Cerebellar nuclear complex (tissue), 1 donor: ENCODE results near the gene ST3GAL5.
"Not testable (repeated sequence)": the region's sequence is repeated elsewhere in the genome, so short reads cannot be mapped to it uniquely, and the experiment has no call there.

Source experiments
- DNase-seq, 2 experiments: peaks; one replicate each; lab custom pipeline; 2025; lab: John Stamatoyannopoulos, UW

ST3GAL5 gene

DNA sequence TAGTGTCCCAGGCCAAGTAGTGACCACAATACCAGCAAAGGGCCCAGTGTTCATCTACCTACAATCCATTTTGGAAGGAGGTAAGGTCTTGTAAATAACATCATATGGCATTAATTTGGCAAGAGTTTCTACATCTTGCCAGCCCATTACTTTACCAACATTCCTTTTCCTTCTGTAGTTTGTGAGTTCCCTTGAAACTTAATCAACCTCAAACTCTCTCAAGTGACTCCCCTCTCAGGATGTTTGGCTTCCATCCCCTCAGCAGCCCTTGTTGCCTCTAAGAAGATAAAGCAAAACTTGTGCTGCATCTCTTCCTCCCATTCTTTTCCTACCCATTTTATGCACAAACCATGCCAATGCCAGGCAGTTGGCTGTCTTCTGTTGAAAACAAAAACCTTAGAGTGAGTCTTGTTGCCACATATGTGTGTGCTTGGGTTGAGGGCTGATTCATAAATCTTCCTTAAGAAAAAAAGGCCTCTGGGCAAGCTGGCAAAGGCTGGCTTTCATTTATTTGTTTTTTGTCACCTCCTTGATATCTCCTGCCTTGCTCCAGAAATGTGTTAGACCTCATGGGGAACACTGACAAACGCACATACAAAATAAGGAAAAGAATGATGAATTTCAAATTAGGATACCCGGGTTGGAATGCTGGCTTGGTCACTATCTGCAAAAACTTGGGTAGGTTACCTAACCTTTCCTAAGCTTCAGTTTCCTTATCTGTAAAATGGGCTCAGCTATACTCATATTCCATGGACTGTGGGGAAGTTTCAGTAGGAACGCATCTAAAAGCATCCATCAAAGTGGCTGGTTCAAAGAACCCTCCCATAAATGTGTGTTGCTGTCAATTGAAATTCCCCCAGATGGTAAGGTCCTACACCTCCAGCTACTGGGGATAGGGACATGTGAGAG, 29.4 kb upstream of the ST3GAL5 start:
- DNase-seq, result no peak

DNA sequence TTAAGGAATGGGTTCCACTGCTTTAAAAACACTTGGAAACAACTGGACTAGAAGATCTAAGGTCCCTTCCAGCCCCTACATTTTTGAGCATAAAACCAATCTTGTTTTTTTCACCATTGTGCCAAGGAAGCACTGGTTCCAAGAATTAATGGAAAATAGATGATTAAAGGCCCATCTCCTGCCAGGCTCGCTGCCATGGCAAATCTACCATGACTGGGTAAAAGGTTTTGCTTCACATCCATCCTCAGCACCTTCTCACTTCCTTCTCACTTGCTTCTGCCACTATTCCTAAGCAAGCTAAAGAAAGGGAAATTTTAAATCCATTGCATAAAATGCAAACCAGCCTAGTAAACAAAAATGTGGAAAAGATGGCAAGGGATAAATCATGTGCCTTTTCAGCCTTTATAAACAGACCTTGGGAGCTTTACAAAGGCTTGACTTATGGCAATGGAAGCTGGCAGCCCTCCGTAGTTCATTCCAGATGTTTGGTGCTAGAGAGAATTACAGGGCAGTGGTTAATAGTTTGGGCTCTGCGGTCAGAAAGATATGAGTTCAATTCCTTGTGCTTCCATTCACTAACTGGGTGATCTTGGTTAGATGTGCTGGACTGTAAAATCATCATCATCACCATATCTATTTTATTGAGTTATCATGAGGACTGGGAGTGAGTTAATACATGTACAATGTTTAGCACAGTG, 27.0 kb upstream of the ST3GAL5 start:
- DNase-seq, result no peak

DNA sequence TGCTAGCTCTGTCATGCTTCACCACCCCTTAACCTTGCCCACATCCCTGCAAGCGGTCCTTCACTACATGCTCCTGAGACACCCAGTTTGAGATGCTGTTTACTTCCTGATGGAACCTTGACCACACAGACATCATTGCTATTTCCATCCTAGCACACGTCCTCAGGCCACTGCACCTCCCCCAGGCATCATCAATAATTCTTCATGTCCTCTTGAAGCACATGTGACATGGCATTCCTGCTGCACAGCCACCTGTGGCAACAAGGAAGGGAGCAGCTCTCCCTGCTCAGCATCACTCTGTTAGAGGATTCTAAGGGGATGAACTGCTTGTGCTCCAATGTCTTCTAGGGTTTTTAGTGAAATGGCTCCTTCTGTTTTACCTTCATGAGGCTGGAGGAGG, 26.1 kb upstream of the ST3GAL5 start:
- DNase-seq, result no peak

DNA sequence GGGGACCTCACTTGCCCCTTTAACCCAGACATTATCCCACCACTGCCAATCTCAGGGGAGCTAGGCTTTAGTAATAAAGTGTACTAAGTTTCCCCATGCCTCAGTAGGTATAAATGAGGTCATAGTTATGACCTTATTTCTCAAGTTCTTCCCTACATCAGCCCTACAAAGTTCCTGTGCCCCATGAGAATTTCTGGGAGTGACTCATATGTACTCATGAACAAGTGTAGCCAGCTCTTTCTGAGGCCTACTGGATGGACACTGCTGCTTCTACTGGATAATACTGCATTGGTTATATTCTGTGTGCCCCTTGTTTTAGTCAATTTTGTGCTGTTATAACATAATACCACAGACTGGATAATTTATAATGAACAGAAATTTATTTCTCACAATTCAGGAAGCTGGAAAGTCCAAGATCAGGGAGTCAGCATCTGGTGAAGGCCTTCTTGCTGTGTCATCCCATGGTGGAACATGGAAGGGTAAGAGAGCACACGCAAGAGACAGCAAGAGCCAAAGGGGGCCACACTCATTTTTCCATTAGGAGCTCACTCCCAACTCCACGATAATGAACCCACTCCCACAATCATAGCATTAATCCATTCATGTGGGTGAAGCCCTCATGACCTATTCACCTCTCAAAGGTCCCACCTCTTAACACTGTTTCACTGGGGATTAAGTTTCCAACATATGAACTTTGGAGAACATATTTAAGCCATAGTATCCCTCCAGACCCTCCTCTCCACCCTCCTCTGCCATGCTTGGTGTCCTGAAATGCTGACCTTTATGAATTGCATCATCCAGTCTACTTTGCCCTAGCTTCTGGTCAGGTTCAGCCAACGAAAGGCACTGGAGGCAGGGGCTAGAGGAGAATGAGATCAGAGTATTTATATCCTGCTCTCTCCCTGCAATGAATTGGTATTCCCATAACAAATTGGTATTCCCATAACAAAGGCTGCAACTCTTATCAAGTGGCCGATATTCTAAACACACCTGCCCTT, 25.4 kb upstream of the ST3GAL5 start:
- DNase-seq, result no peak

DNA sequence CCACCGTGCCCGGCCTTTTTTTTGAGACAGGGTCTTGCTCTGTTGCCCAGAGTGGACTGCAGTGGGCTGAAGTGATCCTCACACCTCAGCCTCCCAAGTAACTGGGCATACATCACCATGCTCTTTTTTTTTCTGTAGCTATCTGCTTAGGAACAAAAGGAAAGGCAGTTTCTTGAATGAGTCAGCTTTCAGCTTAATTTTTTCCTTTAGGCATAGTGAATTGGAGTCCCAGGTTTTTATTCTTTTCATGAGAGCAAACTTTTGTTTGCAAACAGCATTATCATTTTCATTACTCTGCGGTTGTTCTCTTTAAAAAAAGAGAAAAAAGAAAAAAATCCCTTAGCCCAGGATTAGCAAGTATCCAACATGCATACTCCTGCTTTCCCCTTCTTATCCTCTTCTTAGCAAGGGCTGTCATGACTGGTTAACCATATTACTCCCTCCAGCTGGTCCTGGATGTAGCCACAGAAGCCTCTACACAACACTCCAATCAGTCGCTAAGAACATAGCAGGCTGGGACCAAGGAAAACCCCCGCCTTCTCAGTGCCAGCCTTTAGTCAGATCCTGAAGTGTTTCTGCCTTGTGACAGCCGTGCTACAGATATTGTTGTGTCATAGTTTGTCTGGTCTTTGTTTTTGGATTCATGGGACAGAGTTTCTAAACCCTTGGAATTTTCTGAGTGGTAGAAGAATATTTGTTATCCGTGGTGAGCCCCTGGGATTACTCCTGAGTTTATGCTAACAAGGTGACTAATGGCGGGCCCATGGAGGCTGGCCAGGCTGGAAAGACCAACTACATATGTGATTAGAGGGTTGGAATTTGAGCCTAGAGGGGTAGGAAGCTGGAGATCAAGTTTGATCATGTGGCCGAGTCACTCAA, 23.3 kb upstream of the ST3GAL5 start:
- DNase-seq, result no peak

DNA sequence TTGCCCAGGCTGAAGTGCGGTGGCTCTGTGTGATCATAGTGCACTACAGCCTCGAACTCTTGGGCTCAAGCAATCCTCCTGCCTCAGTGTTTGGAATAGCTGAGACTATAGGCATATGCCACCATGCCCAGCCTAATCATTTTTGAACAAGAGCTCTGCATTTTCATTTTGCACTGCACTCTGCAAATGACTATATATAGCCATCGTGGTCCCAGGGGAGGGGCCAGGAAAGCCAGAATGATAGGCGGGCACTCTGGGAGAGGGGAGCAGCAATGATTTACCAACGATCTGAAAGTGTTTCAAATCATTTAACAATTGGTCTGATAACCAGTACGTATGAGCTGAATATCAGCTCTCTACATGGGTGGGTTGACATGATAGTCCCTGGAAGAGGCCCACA, 22.3 kb upstream of the ST3GAL5 start:
- DNase-seq, result no peak

DNA sequence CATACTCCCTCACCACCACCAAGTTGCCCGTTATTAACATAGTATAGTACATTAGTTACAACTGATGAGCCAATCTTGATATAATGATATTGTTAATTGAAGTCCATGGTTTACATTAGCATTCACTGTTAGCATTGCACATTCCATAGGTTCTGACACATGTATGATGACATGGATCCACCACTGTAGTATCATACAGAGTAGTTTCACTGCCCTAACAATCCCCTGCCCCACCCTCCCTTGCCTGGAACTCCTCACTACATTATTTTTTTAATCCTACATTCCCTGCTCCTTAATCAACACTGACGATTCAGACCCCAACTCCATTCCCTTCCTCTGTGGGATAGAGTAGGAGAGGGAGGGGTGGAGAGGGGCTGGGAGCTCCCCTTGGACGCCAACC, 20.2 kb upstream of the ST3GAL5 start:
- DNase-seq, result no peak

DNA sequence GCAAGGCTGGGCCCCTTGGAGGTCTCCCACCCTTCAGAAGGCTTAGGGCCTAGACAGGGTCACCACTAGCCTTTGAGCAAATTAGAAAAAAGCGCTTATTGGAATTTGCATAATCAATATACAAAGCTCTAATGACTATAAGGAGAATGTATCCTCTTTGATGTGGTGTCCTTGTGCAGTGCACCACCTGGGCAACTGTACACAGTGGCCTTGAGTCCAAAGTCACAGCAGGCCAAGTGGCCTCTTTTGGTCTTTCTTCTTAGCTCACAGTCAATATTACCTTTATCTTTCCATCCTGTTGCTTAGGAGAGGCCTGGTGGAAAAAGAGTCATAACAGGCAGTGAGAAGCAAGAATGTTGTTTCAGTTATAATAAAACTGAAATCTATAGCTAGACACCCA, 19.7 kb upstream of the ST3GAL5 start:
- no peak for DNase-seq

DNA sequence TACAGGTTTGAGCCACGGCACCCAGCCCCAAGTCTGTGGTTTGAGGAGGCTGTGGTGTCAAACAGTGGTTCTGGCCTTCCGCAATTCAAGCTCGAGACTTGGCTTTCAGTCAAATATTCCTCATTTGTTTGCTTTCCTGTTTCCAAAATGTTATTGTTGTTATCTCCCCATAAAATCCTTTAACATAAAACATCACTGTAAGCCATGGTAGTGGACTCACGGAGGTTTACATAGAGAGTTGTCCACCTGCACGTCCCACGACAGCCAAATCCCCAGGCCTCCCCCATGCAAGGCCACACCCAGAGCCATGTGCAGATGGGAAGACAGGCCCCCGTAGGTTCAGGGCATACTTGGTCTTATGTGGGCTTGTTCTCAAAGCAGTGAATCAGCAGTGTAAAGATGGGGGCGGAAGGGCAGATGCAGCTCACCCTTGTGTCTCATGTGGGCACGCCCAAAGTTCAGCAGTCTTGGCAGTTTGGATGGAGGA, 18.9 kb upstream of the ST3GAL5 start:
- DNase-seq, result no peak

DNA sequence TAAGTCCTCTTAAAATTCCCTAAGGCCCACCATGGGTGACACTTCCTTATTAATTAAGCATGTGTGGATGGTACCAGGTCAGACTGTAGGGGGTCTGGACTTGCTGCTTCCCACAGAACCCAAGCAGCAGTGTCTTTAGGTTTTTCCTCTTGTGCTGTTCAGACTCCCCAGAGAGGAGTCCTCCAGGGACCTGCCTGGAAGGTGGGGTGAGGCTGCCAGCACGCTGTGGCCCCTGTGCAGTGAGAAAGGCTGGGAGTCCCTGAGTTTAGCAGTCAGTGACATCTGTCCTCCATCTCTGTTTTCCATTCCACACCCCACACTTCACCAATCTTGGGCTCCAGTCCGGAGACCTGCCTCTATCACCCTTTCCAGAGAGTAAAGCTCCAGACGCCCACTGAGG, 18.0 kb upstream of the ST3GAL5 start:
- no peak for DNase-seq

DNA sequence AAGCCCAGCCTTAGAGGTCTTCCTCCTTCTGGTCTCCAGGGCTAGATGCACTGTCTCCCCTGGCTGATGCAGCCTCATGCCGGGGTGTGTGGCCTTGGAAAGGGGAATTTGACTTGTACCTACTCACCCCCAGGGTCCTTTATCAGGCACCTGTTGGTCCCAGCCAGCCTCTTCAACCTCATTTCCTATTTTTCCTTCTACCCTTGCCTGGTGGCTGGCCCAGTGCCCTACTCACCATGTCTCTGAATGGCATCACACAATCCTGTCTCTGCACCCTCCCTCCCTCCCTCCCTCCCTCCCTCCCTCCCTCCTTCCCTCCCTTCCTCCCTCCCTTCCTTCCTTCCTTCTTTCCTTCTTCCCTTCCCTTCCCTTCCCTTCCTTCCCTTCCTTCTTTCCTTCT, 17.1 kb upstream of the ST3GAL5 start:
- DNase-seq, result no peak

DNA sequence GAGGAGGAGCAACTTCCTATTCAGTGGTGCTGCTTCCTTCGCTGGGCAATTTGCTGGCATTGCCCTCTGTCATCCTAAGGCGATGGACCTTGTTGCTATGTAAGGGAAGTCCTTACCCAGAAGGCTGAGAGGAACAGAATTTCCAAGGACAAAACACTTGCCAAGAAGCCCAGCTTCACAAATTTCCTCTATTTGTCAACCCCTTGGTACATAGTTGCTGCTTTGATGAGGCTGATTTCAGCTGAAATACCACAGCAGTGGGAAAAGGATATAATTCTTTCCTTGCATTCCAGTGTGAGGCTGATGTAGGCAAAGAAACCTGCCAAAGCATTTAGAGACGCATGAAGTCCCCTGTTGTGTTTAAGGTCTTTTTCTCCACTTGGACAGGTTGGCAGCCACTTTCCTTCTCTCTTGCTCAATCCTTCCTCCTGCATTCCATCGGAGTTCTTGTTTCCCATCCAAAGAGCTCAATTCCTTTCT, 16.4 kb upstream of the ST3GAL5 start:
- DNase-seq, result no peak

DNA sequence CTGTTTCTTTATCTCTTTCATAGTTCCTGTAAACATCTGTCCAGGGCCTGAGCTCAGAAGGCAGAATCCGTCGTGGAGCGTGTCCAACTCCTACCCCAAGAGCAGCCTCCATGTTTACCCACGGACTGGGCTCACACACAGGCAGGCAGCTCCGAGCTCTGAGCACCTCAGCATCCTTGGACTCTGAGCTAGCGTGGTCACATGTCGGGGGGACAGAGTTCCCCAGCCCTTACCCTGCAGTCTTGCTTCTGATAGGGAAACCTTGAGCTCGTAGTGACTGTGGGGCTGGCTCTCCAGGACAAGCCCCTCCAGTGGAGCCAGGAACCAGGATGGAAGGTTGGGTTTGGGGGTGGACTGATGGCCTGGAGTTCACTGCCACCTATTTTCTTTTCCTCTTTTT, 15.1 kb upstream of the ST3GAL5 start:
- DNase-seq, result no peak

DNA sequence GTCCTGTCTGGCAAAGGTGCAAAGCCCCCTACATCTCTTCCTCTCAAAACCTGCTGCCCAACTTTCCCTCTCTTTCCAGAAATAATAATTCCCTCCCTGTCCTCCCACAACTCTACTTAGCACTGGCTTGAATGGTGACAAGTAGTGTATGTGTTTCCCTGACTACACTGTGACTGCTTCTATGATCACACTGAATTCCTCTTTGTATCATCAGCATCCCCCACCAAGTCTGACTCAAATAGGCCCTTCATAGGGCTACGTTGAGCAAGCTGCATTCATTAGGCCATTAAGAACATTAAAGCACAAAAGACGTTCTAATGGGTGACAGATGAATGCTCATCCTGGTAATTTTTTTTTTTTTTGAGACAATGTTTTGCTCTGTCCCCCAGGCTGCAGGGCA, 13.7 kb upstream of the ST3GAL5 start:
- no peak for DNase-seq

DNA sequence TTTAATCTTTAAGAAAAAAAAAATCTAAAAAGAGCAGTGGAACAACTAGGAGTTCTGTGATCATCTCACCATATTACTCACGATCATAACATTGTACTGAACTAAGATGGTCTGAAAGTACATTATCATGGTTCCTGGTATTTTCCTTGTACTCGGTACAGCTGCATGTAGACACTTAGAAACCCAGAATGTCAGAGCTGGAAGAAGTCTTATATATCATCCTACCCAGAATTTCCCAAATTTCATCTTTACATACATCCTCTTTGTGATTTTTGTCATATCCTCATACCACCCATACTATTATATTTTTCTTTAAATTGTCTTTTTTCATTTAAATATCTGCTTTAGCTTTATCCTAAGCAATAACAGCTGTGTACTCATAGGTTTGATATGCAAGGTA, 12.4 kb upstream of the ST3GAL5 start:
- no peak for DNase-seq

DNA sequence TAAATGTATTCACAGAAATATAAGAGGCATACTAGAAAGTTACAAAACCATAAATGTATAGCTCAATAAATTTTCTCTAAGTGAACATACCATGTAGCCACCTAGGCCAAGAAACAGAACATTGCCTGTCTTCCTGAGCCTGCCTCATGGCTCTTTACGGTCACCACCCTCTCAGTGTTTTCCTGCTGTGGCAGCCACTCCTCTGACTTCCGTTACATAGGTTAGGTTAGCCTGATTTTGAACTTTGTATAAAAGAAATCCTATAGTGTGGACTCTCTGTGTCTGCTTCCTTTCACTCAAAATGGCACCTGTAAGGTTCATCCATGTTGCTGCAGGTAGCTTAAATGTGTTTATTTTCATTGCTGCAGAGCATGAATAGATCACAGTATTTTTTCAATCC, 11.6 kb upstream of the ST3GAL5 start:
- DNase-seq, result no peak

DNA sequence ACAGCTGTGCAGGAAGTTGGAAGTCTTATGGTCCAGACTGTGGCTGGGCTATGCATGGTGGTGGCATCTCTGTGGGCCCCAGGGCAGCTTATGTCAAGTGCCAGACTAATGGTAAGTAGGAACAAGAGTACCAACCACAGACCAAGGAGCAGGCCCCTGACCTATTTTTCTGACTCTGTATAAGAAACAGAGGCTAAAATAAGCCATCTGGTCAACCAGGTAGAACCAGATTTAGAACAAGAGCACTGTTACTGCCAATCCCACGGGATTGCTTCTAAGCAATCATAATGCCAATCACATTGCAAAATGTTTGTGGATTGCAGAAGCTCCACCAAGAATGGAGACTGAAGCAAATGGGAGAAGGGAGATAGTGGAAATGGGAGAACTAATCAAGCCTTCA, 11.1 kb upstream of the ST3GAL5 start:
- DNase-seq, result no peak

DNA sequence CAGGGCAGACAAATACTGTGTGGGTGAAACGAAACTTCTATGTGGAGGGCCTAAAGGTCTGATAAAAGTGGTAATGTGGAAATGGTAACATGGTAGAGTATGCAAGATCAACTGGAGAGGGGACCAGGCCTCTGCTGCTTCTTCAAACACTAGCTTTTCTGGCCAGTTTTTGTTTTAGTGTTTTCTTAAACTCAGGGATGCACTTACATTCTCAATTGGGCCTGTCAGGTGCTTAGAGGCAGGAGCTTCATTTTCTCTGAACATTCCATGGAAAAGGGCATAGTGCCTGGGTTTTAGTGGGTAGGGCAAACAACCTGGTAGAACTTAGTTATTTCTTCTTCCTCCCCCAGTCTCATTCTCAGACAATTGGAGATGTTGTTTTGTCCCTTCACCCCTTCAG, 10.5 kb upstream of the ST3GAL5 start:
- DNase-seq, result no peak

DNA sequence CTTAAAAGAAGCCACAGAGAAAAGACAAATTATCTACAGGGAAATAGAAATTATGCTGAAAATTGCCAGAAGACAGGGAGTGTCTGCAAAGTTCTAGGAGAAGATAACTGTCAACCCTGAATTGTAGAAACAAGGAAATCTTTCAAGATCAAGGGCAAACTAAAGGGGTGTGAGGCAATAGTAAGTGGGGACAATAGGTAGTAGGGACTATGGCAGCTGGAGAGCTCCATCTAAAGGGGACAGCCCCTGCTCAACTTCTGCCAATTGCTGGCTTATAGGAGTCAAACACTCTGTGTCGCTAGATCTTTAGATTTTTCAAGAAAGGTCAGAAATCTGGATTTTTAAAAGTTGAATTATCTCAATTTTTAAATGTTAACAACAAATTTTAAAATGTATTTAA, 10.1 kb upstream of the ST3GAL5 start:
- no peak for DNase-seq

DNA sequence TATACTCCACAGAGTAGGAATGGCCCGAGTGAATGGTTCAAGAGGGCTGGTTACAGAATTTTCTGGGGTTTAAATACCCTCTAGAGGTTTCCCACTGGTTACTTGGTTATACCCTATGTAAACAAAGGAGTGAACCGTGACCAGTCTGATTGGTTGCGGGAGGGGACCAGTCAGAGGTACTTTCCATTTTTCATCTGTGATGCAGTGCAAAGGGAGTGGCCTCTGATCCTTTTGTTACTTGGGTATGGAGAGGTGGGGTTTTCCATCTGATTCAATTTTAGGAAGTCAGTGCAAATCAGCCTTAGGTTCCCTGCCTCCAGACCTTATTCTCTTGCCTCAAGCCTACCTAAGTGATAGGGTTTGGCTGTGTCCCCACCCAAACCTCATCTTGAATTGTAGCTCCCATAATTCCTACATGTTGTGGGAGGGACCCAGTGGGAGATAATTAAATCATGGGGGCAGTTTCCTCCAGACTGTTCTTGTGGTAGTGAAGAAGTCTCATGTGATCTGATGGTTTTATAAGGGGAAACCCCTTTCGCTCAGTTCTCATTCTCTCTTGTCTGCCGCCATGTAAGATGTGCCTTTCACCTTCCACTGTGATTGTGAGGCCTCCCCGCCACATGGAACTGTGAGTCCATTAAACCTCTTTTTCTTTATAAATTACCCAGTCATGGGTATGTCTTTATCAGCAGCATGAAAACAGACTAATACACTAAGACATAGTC, 5.9 kb upstream of the ST3GAL5 start:
- not testable (repeated sequence) for DNase-seq
